Stimulated activated CD8-positive, alpha-beta memory T cell treated with anti-CD3 and anti-CD28 coated beads, Interleukin-4, amount 100 ng/mL, for 1 hour (primary cell): Measurements from ENCODE around the gene PIK3R2.

Experiments
- DNase-seq, 2 donors: peaks; one replicate each; pipeline ENCODE4 v3.0.0-alpha.2; 2020; ENCODE audit warnings: low read depth in 2 of 2, low spot score in 1 of 2

PIK3R2 gene

DNA sequence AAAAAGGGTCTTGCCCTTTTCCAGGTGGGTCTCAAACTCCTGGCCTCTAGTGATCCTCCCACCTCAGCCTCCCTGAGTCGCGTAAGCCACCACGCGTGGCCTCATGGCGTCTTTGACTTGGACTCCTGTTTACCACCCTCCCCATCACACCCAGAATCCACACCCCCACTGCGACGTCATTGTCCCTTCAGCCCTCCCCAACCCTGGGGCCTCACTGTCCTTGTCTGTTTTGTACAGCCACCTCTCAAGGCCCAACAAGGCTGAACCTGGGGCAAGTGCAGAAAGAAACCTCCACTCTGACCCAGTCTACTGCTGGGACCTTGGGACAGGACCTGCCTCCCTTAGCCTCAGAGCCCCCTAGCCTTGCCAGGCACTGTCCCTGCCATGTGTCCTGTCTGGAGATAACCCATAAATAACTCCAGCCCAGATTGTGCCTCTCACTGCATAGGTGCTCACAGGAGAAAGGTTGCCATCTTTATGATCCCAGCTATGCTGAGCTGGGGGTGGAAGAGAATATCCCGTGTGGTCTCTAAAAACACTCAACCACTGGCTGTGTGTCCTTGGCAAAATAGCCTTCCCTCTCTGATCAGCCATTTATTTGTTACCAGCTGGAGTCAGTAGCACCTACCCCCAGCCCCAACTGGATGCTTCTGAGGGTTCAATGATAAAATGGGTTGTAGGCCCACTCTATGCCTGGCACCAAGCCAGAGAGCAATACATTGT lies 18.8 kb downstream of the PIK3R2 start:
- DNase-seq = no peak

DNA sequence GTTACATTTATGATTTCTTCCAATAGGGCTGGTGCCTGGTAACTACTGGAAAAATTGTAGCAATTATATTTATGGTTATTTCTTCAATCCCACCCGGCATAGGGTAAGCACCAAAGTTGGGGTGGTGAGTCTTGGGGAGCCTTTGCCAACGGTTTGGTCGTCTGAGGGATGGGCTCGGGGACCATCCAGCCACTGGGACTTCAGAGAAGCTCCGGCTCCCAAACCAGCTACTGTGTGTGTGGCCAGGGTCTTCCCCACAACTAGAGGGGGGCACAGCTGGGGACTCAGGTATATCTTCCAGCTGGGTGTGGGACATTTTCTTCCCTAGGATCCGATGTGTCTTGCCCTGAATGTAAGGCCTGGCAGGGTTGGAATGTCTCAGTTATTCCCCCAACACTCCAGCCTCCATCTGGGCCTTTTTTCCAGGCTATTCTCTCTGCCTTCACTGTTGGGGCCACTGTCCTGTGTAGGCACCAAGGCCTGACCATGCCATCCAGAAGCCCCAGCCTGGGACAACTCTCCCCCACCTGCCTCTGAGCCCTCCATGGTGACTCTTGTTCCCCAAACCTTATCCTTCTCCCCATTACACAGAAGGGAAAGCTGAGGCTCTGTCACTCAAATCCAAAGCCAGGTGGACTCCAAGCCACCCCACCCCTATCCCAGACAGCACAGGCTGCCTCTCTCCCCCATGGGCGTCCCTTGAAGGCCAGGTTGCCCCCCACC lies 19.5 kb downstream of the PIK3R2 start:
- DNase-seq = no peak

DNA sequence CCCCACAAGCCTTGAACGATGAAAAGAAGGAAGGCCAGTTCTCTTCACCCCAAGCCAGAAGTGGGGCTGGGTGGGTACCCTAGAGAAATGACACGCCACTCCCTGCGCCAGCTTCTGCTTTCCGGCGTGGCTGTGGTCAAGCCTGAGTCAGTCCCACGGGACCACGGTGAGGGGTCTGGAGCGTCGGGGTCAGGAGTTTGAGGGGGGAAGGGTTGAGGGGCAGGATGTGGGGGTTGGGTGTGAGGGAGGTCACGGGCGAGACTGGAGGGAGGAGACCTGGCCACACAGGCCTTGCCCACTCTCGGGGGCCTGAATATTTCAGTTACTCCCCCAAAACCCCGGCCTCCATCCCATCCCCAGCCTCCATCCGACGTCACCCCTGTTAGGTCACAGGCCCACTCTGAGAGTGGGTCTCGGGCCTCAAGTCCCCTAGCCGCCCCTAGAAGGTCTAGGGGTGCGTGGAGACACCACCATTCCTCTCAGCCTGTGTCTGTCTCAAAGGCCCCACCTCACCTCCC lies 20.1 kb downstream of the PIK3R2 start:
- no peak for DNase-seq

GRCh38 chr19:18173572-18174288 lies 20.8 kb downstream of the PIK3R2 start, which contains the start of gene IFI30:
Gene IFI30, plus strand, starts transcription at chr19:18173813. Its CDS starts 29 bp downstream, at chr19:18173842.
- no peak for DNase-seq

- no peak for DNase-seq
These were observed 22.0 kb downstream of the PIK3R2 start for GRCh38 chr19:18174983-18175382.

GRCh38 chr19:18176367-18177310 lies 23.7 kb downstream of the PIK3R2 start:
- no peak for DNase-seq

DNA sequence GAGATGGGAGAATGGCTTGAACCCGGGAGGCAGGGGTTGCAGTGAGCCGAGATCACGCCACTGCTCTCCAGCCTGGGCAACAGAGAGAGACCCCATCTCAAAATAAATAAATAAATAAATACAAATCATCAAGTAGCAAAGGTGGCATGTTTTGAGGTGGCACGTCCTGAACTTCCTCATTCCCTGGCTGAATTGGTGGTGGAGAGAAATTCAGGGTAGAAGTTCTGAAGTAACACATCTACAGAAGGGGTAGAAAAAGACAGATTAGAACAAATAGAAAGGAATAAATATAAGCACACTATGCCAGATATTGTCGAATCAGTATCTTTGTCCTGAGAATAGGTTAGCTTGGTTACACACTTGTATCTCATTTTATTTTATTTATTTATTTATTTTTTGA lies 27.0 kb downstream of the PIK3R2 start:
- DNase-seq = no peak

DNA sequence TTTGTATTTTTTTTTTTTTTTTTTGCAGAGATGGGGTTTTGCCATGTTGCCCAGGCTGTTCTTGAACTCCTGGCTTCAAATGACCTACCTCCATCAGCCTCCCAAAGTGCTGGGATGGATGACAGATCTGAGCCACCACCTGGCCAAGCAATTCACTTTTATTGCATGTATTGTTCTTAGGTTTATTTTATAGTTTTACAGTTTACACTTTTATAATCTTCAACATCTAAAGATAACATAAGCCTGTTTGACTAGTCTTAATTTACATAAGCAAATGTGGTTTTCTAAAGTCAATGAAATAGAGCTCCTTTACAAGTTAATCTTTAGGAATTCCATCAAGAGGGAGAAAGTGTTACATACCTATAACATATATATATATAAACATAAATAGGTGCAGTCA lies 30.6 kb downstream of the PIK3R2 start:
- no peak for DNase-seq

- DNase-seq = no peak
These were observed 32.6 kb downstream of the PIK3R2 start for GRCh38 chr19:18185538-18185937.

DNA sequence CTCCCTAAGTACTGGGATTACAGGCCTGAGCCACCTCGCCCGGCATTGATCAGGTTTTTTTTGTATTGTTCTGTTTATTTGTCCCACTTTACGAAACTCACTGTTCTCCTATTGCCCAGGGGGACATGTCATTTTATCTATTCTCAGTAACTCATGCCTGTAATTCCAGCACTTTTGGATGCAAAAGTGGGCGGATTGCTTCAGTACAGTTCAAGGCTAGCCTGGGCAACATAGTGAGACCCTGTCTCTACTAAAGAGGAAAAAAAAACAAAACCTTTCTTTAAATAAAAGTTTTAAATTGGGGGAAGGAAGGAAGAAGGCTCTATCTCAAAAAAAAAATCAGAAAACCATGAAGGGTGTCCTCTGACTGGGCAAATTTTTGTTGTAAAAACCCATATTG lies 37.3 kb downstream of the PIK3R2 start:
- no peak for DNase-seq

DNA sequence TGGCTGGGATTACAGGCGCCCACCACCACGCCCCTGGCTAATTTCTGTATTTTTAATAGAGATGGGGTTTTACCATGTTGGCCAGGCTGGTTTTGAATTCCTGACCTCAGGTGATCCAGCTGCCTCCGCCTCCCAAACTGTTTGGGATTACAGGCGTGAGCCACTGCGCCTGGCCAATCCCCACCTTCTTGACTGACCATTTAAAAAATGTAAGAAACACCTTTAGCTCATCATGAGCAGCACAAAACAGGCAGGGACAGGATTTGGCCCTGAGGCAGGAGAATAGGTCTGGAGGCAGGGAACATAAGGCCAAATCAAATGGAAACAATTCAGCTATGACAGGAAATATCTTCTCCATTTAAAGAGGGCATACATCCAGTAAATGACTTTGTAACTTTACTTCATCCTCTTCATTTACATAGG lies 38.7 kb downstream of the PIK3R2 start:
- DNase-seq = no peak

GRCh38 chr19:18192673-18193387 lies 39.9 kb downstream of the PIK3R2 start, which contains the start of gene MPV17L2:
Gene MPV17L2, plus strand, starts transcription at chr19:18193218. Its CDS starts 64 bp downstream, at chr19:18193282.
- peak; percentile 92 to 96 for DNase-seq

GRCh38 chr19:18193388-18194180 lies 40.6 kb downstream of the PIK3R2 start:
- DNase-seq = no peak

DNA sequence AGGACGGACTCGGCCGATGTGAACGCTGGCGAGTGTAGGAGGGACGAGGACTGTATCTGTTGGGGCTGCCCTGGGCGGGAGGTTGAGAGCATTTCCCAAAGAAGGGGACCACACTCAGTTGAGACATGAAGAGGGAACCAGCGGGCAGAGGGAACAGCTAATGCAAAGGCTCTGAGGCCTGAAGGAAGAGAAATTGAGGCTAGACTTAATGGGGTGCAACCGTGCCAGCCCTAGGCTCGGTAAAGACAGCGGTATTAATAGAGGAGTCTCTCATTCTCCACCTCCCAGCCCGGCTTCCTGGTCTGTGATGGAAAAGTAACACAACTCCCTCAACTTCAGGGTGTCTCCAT lies 41.2 kb downstream of the PIK3R2 start:
- DNase-seq = no peak

- DNase-seq = no peak
These were observed 41.7 kb downstream of the PIK3R2 start for GRCh38 chr19:18194554-18195238.

GRCh38 chr19:18196511-18196845 lies 43.5 kb downstream of the PIK3R2 start:
- no peak for DNase-seq

DNA sequence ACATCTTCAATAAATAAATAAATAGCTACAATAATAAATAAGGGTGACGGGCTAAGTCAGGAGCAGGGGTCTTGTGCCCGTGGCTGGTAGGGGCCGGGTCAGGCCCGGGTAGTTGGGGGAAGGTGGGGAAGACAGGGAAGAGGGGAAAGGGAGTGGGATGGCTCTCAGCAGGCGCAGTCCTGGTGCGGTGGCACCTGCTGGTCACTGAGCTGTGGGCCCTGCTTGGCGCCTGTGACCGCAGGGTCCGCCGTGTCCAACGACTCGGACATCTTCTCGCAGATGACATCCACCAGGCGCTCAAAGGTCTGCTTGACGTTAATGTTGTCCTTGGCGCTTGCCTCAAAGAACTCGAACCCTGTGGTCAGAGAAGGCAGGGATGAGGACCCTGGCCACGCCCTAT lies 44.3 kb downstream of the PIK3R2 start:
- no peak for DNase-seq

DNA sequence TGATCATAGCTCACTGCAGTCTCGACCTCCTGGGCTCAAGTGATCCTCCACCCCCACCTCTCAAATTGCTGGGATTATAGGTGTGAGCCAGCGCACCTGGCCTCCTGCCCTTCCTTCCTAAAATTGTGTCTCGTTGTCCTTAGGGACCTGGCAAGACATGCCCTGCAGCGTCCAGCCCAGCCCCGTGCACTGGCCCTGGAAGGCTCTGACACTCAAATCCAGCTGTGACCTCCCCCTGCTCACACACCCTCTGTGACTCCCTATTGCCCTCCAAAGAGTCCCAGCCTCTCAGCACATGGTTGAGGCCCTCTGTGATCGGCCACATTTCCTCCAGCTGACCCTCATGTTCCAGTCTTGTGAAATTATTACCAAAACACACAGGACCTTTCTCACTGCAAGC lies 45.0 kb downstream of the PIK3R2 start:
- no peak for DNase-seq

- DNase-seq = no peak
These were observed 45.4 kb downstream of the PIK3R2 start for GRCh38 chr19:18198374-18198773.
